CD4-positive, alpha-beta memory T cell (primary cell): ENCODE measurements around the gene ASIC2. TPM values are rescaled to one million over a fixed set of nuclear protein-coding genes. Genes with fewer than 3 reads are reported as not detected.

Experiments
- CTCF ChIA-PET: fragments of 350-600 bp; sonication (Branson Sonifier 250); formaldehyde crosslinking; loops from one replicate; lab custom pipeline; 2021; ENCODE audit warnings: inconsistent platforms; ENCODE audit not compliant: partially characterized antibody; lab: Charles Lee
- POLR2A ChIA-PET: fragments of 350-600 bp; sonication (Branson Sonifier 250); formaldehyde crosslinking; loops from one replicate; lab custom pipeline; 2021; ENCODE audit not compliant: partially characterized antibody; lab: Charles Lee
- DNase-seq, 5 donors: peaks; one replicate each; pipeline versions ENCODE4 v3.0.0 to v3.0.0-alpha.2; 2020 to 2022; ENCODE audit warnings: mixed read lengths in 1 of 5
- H3K27ac ChIP-seq: one replicate; pipeline ENCODE4 v1.7.0; 2013; ENCODE audit warnings: low read depth, low read length
- H3K27me3 ChIP-seq: 2 replicates; pipeline ENCODE4 v1.7.0; 2013; ENCODE audit warnings: mild to moderate bottlenecking, low read length, moderate library complexity; ENCODE audit not compliant: insufficient read depth
- H3K36me3 ChIP-seq: 2 replicates; pipeline ENCODE4 v1.7.0; 2013; ENCODE audit warnings: mild to moderate bottlenecking, low read length, moderate library complexity; ENCODE audit not compliant: insufficient read depth
- H3K4me1 ChIP-seq: 2 replicates; pipeline ENCODE4 v1.7.0; 2013; ENCODE audit warnings: mild to moderate bottlenecking, low read length, moderate library complexity; ENCODE audit not compliant: insufficient read depth
- H3K4me3 ChIP-seq, 2 donors: one replicate each; pipeline ENCODE4 v1.7.0; 2013; ENCODE audit warnings: low read length in 2 of 2, mild to moderate bottlenecking in 1 of 2
- H3K9me3 ChIP-seq, 2 donors: one replicate each; pipeline ENCODE4 v1.7.0; 2013; ENCODE audit warnings: low read length in 2 of 2, control low read depth in 1 of 2; ENCODE audit not compliant: control insufficient read depth in 1 of 2
- H3K27ac Mint-ChIP-seq, 7 donors: one replicate each; pipeline ENCODE4 v1.8.0; 2020 to 2021; ENCODE audit warnings: mixed read lengths in 7 of 7, mild to moderate bottlenecking in 6 of 7, inconsistent platforms in 3 of 7, moderate library complexity in 3 of 7
- H3K27me3 Mint-ChIP-seq, 2 donors: one replicate each; pipeline ENCODE4 v1.8.0; 2020 to 2021; ENCODE audit warnings: mixed read lengths in 2 of 2
- H3K36me3 Mint-ChIP-seq, 2 donors: one replicate each; pipeline ENCODE4 v1.8.0; 2020 to 2021; ENCODE audit warnings: mixed read lengths in 2 of 2, inconsistent platforms in 1 of 2, mild to moderate bottlenecking in 1 of 2
- H3K4me1 Mint-ChIP-seq, 4 donors: one replicate each; pipeline ENCODE4 v1.8.0; 2020 to 2021; ENCODE audit warnings: mixed read lengths in 4 of 4, mild to moderate bottlenecking in 1 of 4
- H3K4me3 Mint-ChIP-seq, 8 donors: one replicate each; pipeline ENCODE4 v1.8.0; 2020 to 2021; ENCODE audit warnings: mixed read lengths in 8 of 8, mild to moderate bottlenecking in 7 of 8, moderate library complexity in 6 of 8, inconsistent platforms in 3 of 8
- H3K9me3 Mint-ChIP-seq, 8 donors: one replicate each; pipeline ENCODE4 v1.8.0; 2020 to 2021; ENCODE audit warnings: mixed read lengths in 8 of 8, mild to moderate bottlenecking in 5 of 8, inconsistent platforms in 3 of 8, moderate library complexity in 1 of 8
- intact Hi-C: fragments of 100-400 bp; cut with micrococcal nuclease; formaldehyde crosslinking; loops from one replicate; pipeline ENCODE4 v1.15.1; 2023
- polyA plus RNA-seq, 2 donors: library from polyadenylated mRNA; unstranded; fragments of 300-500 nt; fragmentation: Illumina TruSeq; gene quantifications; one replicate each; pipeline ENCODE4 v1.2.3, GENCODE V29; 2021
- total RNA-seq, 2 experiments: library from RNA; stranded (reverse); gene quantifications; one replicate each; pipeline ENCODE4 v1.2.3, GENCODE V29; 2021

Gene ASIC2
- total and polyA plus RNA-seq, 4 experiments from 2014 or later, result not detected

DNA sequence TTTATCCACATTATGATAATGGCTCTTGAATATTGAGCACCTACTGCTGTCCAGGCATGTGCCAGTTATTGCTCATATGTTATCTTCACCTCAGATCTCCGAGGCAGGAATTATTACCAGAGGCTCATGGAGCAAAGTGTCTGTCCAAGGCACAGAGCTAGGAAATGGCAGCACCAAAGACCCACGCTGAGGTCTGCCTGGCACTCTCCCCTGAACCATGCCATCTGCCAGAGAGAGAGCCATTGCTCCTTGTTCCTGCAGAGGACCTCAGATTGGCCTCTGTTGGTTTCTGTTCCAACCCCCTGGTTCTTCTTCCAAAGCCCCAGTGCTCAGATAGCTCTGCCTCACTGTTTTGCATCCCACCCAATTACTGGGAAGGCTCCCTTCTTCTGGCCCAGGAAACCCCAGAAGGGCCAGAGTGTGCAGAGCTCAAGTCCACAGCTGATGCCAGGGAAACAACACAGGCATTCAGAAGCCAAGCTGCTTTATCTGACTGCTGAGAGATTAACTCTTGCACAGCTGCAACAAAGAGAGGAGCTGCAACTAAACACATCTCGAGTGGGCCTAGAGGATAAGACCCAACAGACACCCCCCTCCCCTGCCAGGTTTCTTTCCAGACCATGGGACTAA is 5.9 kb downstream of the ASIC2 start:
- Histone ChIP-seq H3K27ac (no peak overlapping the region), H3K27me3 (peaks cover 8% of the 10 kb centered on the region), H3K4me1 (no peaks in the 10 kb centered on the region), H3K36me3 (no peaks in the 10 kb centered on the region), H3K4me3 (no peak overlapping the region), H3K9me3 (no peaks in the 10 kb centered on the region)
- Mint-ChIP-seq H3K27me3 (peaks cover 21 to 30% of the 10 kb centered on the region in 2 donors), H3K4me3 (no peak overlapping the region), H3K36me3 (no peaks in the 10 kb centered on the region), H3K27ac (no peak overlapping the region), H3K4me1 (peaks cover 4 to 11% (median 8%) of the 10 kb centered on the region in 4 donors), H3K9me3 (peaks cover 0 to 2% (median 0%) of the 10 kb centered on the region in 8 donors)
- ChIA-PET CTCF (no interaction called here), POLR2A (no interaction called here)
- DNase-seq, result no peak
- intact Hi-C loops, result no loop called here

GRCh38 chr17:33285413-33285812 is 7.7 kb downstream of the ASIC2 start:
- Mint-ChIP-seq H3K9me3 (peaks cover 0 to 2% (median 0%) of the 10 kb centered on the region in 8 donors), H3K27me3 (peaks cover 12 to 20% of the 10 kb centered on the region in 2 donors), H3K36me3 (no peaks in the 10 kb centered on the region), H3K4me1 (no peaks in the 10 kb centered on the region), H3K27ac (no peak overlapping the region), H3K4me3 (no peak overlapping the region)
- ChIA-PET CTCF (no interaction called here), POLR2A (no interaction called here)
- H3K27me3 ChIP-seq, result peaks cover 4% of the 10 kb centered on the region
- no peaks in the 10 kb centered on the region for H3K9me3 ChIP-seq
- H3K27ac ChIP-seq, result no peak overlapping the region
- H3K36me3 ChIP-seq, result no peaks in the 10 kb centered on the region
- H3K4me3 ChIP-seq, result no peak overlapping the region
- intact Hi-C loops, result no loop called here
- DNase-seq, result no peak
- H3K4me1 ChIP-seq, result no peaks in the 10 kb centered on the region

DNA sequence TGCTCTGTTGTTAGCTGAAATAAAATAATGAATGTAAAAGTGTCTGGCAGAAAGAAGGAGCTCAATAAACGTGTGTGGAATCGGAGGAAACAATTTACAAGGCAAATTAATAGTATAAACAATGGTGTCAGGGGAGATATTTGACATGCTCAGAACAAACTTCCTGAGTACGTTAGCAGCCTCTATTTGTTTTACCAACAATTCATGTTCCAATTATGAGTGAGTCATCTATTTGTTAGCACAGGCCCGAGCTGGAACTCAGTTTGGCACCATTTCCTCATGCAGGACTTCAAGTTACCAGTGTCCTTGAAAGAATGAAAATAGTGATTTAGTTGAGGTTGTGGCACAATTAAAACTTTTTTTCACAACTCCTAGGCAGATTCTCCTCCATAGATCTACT is 9.1 kb downstream of the ASIC2 start:
- POLR2A ChIA-PET, result no interaction called here
- Histone ChIP-seq H3K4me1 (no peaks in the 10 kb centered on the region), H3K4me3 (no peak overlapping the region), H3K9me3 (no peaks in the 10 kb centered on the region), H3K27me3 (no peaks in the 10 kb centered on the region), H3K27ac (no peak overlapping the region), H3K36me3 (no peaks in the 10 kb centered on the region)
- Mint-ChIP-seq H3K9me3 (peaks cover 0 to 2% (median 0%) of the 10 kb centered on the region in 8 donors), H3K27ac (no peak overlapping the region), H3K36me3 (no peaks in the 10 kb centered on the region), H3K27me3 (peaks cover 3 to 15% of the 10 kb centered on the region in 2 donors), H3K4me3 (no peak overlapping the region), H3K4me1 (no peaks in the 10 kb centered on the region)
- intact Hi-C loops, result no loop called here
- DNase-seq, result no peak
- CTCF ChIA-PET, result no interaction called here

GRCh38 chr17:33280162-33280943 is 12.7 kb downstream of the ASIC2 start:
- ChIA-PET POLR2A (no interaction called here), CTCF (no interaction called here)
- Mint-ChIP-seq H3K27ac (no peak overlapping the region), H3K27me3 (peaks cover 5 to 11% of the 10 kb centered on the region in 2 donors), H3K4me3 (no peak overlapping the region), H3K36me3 (no peaks in the 10 kb centered on the region), H3K4me1 (no peaks in the 10 kb centered on the region), H3K9me3 (peaks cover 0 to 2% (median 0%) of the 10 kb centered on the region in 8 donors)
- H3K36me3 ChIP-seq, result no peaks in the 10 kb centered on the region
- H3K27ac ChIP-seq, result no peak overlapping the region
- no peak for DNase-seq
- intact Hi-C loops, result no loop called here
- H3K4me3 ChIP-seq, result no peak overlapping the region
- H3K27me3 ChIP-seq, result peaks cover 3% of the 10 kb centered on the region
- no peaks in the 10 kb centered on the region for H3K9me3 ChIP-seq
- H3K4me1 ChIP-seq, result no peaks in the 10 kb centered on the region

DNA sequence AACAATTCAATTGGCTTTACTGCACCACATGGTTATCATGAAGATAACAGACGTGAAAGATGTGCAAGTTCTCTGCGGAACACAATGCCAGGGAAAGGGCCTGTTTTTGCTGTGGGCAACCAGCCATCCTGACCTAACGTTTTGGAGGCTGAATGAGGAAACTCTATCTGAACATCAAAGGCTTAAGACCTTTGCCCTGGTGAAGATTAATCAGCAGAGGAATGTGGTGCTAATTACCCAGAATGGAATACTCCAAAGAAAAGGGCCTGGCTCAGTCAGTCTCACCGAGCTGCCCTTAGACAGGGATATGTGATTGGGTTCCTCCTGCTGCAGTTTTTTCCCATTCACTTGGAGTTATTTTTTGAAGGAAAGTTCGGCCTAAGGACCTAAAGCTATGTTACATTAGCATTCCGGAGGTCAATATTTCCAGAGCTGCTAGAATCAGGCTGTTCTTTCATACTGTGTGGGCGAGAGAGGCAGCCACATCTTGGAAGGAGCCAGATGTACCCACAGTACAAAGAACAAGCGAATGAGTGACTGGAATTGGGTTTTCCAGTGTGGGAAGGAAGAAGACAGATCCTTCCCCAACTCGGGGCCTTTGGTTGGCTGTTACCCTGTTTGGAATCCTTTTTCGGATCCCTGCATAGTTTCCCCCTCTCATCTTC is 15.5 kb downstream of the ASIC2 start:
- no peaks in the 10 kb centered on the region for H3K9me3 ChIP-seq
- no peak for DNase-seq
- H3K27ac ChIP-seq, result no peak overlapping the region
- H3K4me1 Mint-ChIP-seq, result no peaks in the 10 kb centered on the region
- peaks cover 0 to 2% (median 0%) of the 10 kb centered on the region in 8 donors for H3K9me3 Mint-ChIP-seq
- intact Hi-C loops, result no loop called here
- no peaks in the 10 kb centered on the region for H3K4me1 ChIP-seq
- no peak overlapping the region for H3K4me3 Mint-ChIP-seq
- H3K27ac Mint-ChIP-seq, result no peak overlapping the region
- no peaks in the 10 kb centered on the region for H3K36me3 Mint-ChIP-seq
- ChIA-PET POLR2A (no interaction called here), CTCF (no interaction called here)
- peaks cover 3% of the 10 kb centered on the region for H3K27me3 ChIP-seq
- H3K36me3 ChIP-seq, result no peaks in the 10 kb centered on the region
- H3K27me3 Mint-ChIP-seq, result peaks cover 5 to 11% of the 10 kb centered on the region in 2 donors
- H3K4me3 ChIP-seq, result no peak overlapping the region

GRCh38 chr17:33273743-33274410 is 19.2 kb downstream of the ASIC2 start:
- CTCF ChIA-PET, result no interaction called here
- H3K27ac Mint-ChIP-seq, result no peak overlapping the region
- intact Hi-C loops, result no loop called here
- no peak overlapping the region for H3K4me3 ChIP-seq
- no peaks in the 10 kb centered on the region for H3K4me1 Mint-ChIP-seq
- no peaks in the 10 kb centered on the region for H3K36me3 ChIP-seq
- POLR2A ChIA-PET, result no interaction called here
- H3K9me3 ChIP-seq, result no peaks in the 10 kb centered on the region
- H3K4me1 ChIP-seq, result no peaks in the 10 kb centered on the region
- no peak for DNase-seq
- peaks cover 3% of the 10 kb centered on the region for H3K27me3 ChIP-seq
- no peaks in the 10 kb centered on the region for H3K9me3 Mint-ChIP-seq
- H3K27me3 Mint-ChIP-seq, result peaks cover 5 to 8% of the 10 kb centered on the region in 2 donors
- H3K27ac ChIP-seq, result no peak overlapping the region
- H3K4me3 Mint-ChIP-seq, result no peak overlapping the region
- no peaks in the 10 kb centered on the region for H3K36me3 Mint-ChIP-seq

- CTCF ChIA-PET, result no interaction called here
- Histone ChIP-seq H3K4me3 (no peak overlapping the region), H3K36me3 (no peaks in the 10 kb centered on the region), H3K4me1 (no peaks in the 10 kb centered on the region), H3K9me3 (no peaks in the 10 kb centered on the region), H3K27ac (no peak overlapping the region), H3K27me3 (peaks cover 3% of the 10 kb centered on the region)
- DNase-seq, result no peak
- Mint-ChIP-seq H3K9me3 (no peaks in the 10 kb centered on the region), H3K27me3 (peaks cover 3 to 5% of the 10 kb centered on the region in 2 donors), H3K36me3 (no peaks in the 10 kb centered on the region), H3K4me3 (no peak overlapping the region), H3K27ac (no peak overlapping the region), H3K4me1 (no peaks in the 10 kb centered on the region)
- intact Hi-C loops, result no loop called here
- POLR2A ChIA-PET, result no interaction called here
These were observed 19.8 kb downstream of the ASIC2 start for GRCh38 chr17:33273271-33273670.
